Measurements from ENCODE around the gene ATP8B1. TPM values are rescaled to one million over a fixed set of nuclear protein-coding genes. Genes with fewer than 3 reads are reported as not detected.

Gene ATP8B1
- total and polyA plus RNA-seq, 2 of the 4 experiments (the other 2 are of a cell fraction), result 64.3 to 136 TPM

DNA sequence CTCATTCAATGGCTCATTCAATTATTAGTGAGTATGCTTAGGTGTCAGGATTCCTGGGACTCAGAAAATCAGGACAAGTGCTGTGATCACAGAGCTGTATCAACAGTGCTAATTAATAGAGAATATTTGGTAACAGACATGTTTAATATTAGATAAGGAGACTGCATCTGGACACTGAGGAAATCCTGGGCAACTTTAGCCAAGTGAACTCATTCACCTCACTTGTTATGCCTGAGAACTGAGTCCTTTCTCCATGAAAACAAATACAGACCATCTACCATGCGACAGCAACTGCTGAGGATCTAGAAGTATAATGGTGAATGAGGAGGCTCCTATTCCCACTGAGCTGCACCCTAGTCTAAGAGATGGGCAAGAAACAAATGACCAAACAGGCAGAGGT is 23.1 kb upstream of the ATP8B1 start:
- Histone ChIP-seq H2BK15ac (ENCODE audit: low read depth, low read length) (no peak overlapping the region), H2BK20ac (ENCODE audit: low read depth, low read length) (no peak overlapping the region), H2BK5ac (ENCODE audit: low read depth, low read length, poor library complexity, severe bottlenecking) (no peak overlapping the region), H3K9ac (ENCODE audit: low read depth, low read length) (no peak overlapping the region), H4K20me1 (ENCODE audit: insufficient read depth, low read length) (no peaks in the 10 kb centered on the region), H3K27ac (ENCODE audit: insufficient read depth, low read length) (no peak overlapping the region), H2AFZ (replicated peaks; ENCODE audit: low read length, poor library complexity) (no peak overlapping the region), H2AK9ac (replicated peaks; ENCODE audit: low read depth, low read length, poor library complexity) (no peak overlapping the region), H3K14ac (replicated peaks; ENCODE audit: low read depth, low read length) (no peak overlapping the region), H3K18ac (ENCODE audit: low read depth, low read length) (no peak overlapping the region), H4K5ac (ENCODE audit: low read depth, low read length) (no peak overlapping the region), H3K9me1 (ENCODE audit: insufficient read depth, low read length) (peaks cover 3% of the 10 kb centered on the region), H3K56ac (ENCODE audit: extremely low read depth, insufficient read depth, low read length) (no peak overlapping the region), H3K23ac (ENCODE audit: low read depth, low read length) (no peak overlapping the region), H4K91ac (ENCODE audit: insufficient read depth, low read depth, low read length) (no peak overlapping the region), H3K36me3 (ENCODE audit: control insufficient read depth, insufficient read depth, low read length) (no peaks in the 10 kb centered on the region), H3K4me1 (ENCODE audit: control insufficient read depth, insufficient read depth, low read length) (peaks cover 5% of the 10 kb centered on the region), H2AK5ac (ENCODE audit: low read depth, low read length) (no peak overlapping the region), H3K9me3 (ENCODE audit: control insufficient read depth, insufficient read depth, low read length) (no peaks in the 10 kb centered on the region), H3K4me2 (ENCODE audit: low read depth, low read length) (no peak overlapping the region), H4K8ac (ENCODE audit: low read depth in 2 of 2, low read length in 2 of 2) (no peak overlapping the region), H2BK120ac (ENCODE audit: low read depth, low read length) (no peak overlapping the region), H3K4me3 (ENCODE audit: insufficient read depth, low read depth, low read length) (no peak overlapping the region), H3K27me3 (ENCODE audit: control insufficient read depth, insufficient read depth, low read length) (no peaks in the 10 kb centered on the region), H3K4ac (ENCODE audit: low read depth, low read length) (no peak overlapping the region), H3K79me1 (ENCODE audit: low read depth in 1 of 2, low read length in 2 of 2) (no peaks in the 10 kb centered on the region)
- TF ChIP-seq RAD21 (IDR thresholded peaks at IDR 0.05; ENCODE audit: low read length), result no peak
- TF ChIP-seq, protein P1, sequence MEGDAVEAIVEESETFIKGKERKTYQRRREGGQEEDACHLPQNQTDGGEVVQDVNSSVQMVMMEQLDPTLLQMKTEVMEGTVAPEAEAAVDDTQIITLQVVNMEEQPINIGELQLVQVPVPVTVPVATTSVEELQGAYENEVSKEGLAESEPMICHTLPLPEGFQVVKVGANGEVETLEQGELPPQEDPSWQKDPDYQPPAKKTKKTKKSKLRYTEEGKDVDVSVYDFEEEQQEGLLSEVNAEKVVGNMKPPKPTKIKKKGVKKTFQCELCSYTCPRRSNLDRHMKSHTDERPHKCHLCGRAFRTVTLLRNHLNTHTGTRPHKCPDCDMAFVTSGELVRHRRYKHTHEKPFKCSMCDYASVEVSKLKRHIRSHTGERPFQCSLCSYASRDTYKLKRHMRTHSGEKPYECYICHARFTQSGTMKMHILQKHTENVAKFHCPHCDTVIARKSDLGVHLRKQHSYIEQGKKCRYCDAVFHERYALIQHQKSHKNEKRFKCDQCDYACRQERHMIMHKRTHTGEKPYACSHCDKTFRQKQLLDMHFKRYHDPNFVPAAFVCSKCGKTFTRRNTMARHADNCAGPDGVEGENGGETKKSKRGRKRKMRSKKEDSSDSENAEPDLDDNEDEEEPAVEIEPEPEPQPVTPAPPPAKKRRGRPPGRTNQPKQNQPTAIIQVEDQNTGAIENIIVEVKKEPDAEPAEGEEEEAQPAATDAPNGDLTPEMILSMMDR (conservative IDR thresholded peaks at IDR 0.05; ENCODE audit: low read depth, low read length), result no peak
- TF ChIP-seq, protein P2, sequence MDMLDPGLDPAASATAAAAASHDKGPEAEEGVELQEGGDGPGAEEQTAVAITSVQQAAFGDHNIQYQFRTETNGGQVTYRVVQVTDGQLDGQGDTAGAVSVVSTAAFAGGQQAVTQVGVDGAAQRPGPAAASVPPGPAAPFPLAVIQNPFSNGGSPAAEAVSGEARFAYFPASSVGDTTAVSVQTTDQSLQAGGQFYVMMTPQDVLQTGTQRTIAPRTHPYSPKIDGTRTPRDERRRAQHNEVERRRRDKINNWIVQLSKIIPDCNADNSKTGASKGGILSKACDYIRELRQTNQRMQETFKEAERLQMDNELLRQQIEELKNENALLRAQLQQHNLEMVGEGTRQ (IDR thresholded peaks at IDR 0.05; ENCODE audit: low read depth, low read length), result no peak
- no peak for TF ChIP-seq FOS (IDR thresholded peaks at IDR 0.05; ENCODE audit: low read depth, low read length)
- no peak for TF ChIP-seq MXI1 (IDR thresholded peaks at IDR 0.05; ENCODE audit: borderline replicate concordance, low read depth, low read length)
- no peak for TF ChIP-seq RFX5 (IDR thresholded peaks at IDR 0.05; ENCODE audit: low read depth, low read length)
- TF ChIP-seq ELK1 (IDR thresholded peaks at IDR 0.05; ENCODE audit: borderline replicate concordance, low read depth, low read length), result no peak
- no TSS peak for BruUV-seq (replicated peaks)
- no peak for ATAC-seq (ENCODE audit: low read depth)
- ChIA-PET POLR2A (ENCODE audit: unreplicated experiment) (no interaction called here), CTCF (interaction anchor here (0.6 kb wide), 1 partner anchor 12 kb away, joined by 4 read pairs; no protein-coding TSS in a partner anchor)
- no CpG with 5 or more reads among the region's 1 CpG for WGBS, 2 experiments (ENCODE audit: extremely low coverage in 2 of 2, insufficient read length in 1 of 2)
- dilution Hi-C loops (cut with HindIII; ENCODE audit: low sequenced_read_pairs, unreplicated experiment) (no loop called here), in situ Hi-C loops (cut with MboI; ENCODE audit: low sequenced_read_pairs) (no loop called here), intact Hi-C loops (cut with micrococcal nuclease) (no loop called here)
- DNase-seq, result no peak
